ENCODE measurements around the gene OR8S1. TPM values are rescaled to one million over a fixed set of nuclear protein-coding genes. Genes with fewer than 3 reads are reported as not detected.
"Not testable (repeated sequence)": the region's sequence is repeated elsewhere in the genome, so short reads cannot be mapped to it uniquely, and the experiment has no call there.

OR8S1 gene
- total RNA-seq, 1 donor from 2014 or later, result not detected

DNA sequence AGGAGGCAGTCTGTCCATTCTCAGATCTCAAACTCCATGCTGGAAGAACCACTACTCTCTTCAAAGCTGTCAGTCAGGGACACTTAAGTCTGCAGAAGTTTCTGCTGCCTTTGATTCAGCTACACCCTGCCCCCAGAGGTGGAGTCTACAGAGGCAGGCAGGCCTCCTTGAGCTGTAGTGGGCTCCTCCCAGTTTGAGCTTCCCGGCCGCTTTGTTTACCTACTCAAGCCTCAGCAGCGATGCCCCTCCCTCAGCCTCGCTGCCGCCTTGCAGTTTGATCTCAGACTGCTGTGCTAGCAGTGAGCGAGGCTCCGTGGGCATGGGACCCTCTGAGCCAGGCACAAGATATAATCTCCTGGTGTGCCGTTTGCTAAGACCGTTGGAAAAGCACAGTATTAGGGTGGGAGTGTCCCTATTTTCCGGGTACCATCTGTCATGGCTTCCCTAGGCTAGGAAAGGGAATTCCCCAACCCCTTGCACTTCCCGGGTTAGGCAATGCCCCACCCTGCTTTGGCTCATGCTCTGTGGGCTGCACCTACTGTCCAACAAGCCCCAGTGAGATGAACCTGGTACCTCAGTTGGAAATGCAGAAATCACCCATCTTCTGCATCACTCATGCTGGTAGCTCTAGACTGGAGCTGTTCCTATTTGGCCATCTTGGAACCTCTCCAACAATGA lies 28.4 kb downstream of the OR8S1 start:
- DNase-seq (ENCODE audit: extremely low read depth, low read depth, low spot score), result not testable (repeated sequence)

DNA sequence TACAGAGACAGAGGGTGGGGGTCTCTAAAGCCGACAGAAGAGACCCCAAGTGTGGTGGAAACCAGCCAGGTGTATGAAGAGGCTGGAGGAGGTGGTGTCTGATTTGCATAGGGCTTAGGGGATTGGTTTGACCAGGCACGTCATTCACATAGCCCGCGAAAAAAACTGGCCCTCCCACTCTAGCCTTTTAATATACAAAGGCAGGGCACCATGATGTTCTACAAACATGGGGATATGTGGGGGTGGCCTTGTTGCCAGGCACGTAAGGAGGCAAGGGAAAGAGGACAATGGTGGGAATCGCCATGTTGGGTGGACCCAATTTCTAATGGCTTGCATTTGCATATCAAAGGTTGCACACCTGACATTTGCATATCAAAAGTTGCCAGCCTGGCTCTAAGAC lies 31.2 kb downstream of the OR8S1 start:
- no peak for DNase-seq (ENCODE audit: extremely low read depth, low read depth, low spot score)

DNA sequence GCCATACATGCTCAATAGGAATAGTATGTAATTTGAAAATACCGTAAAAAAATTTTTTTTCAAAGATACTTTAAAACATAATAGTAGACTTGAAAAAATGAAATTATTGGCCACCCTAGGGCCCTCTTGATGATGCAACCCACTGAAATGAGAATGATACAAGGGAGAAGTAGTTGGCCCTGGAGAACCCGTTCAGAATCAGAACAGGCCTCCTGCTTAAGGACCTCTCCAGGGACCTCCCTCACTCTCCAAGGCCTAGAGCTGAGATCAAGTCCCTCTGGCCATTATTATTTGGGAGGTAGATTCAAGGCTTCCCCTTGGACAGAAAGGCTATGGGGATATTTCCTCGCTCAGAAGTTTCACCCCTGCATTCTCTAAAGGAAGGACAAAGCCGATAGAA lies 32.5 kb downstream of the OR8S1 start:
- DNase-seq (ENCODE audit: extremely low read depth, low read depth, low spot score), result no peak

DNA sequence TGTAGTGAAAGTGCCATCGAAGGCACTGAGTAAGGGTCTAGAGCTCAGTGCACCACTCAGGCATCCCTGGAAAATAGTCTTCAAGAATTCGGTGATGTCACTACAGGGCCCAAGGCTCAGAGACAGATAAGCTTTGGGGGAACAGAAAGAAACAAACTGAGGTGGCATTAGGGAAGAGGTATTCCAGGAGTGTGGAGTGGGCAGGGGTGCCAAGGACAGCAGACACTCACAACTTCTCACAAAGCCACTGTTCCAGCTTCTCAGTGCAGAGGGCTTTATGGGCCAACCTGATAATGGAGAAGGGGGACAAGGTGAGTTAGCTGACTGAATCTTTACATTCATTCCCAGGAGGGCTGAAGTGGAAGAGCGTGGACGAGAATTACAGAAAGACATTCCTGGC lies 42.3 kb downstream of the OR8S1 start:
- no peak for DNase-seq (ENCODE audit: extremely low read depth, low read depth, low spot score)

DNA sequence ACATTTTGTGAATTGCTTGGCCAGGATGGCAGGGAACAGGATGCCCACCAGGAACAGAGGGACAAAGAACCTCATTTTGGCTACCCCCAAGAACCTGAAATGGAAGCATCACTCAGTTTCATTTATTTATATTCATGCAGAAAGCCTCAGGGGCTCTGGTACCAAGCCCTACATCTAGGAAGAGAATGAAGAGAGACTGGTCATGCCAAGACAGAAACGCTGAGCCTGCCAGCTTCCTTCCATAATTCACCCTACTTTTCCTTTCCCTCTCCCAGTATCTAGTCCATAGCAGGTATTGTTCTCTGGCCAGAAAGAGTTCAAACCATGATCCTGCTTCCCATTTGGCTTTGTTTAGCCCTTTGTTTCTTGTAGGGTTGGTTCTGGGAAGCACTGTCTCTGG lies 44.5 kb downstream of the OR8S1 start, which contains the start of gene LALBA:
Gene LALBA, minus strand, starts transcription at position 101 of the 400 bp plus-strand sequence. Its CDS starts 26 bp downstream, at position 75.
- no peak for DNase-seq (ENCODE audit: extremely low read depth, low read depth, low spot score)

DNA sequence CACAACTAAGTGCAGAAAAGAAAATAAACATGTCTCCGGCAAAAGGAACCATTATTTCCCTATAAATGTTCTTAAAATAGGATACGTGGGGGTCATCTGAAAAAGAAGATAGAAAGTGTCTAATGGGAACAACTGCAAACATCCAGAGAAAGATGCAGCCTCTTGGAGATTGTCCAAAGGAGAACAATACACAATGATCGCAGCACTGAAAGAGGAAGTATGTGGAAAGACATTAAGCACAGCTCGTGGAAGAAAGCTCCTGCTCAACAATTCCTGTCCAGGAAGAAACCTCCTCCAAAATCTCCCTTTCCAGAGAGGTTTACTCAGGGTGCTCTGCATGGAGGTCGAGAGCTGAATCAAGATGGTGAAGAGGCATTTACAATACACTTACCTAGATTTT lies 46.9 kb downstream of the OR8S1 start:
- DNase-seq (ENCODE audit: extremely low read depth, low read depth, low spot score), result peak; percentile 2

Other genes with a start within 250 kb of the OR8S1 start
- 1.3 and 1.9 TPM in 2 replicates for gene ZNF641, start 174.7 kb upstream of the OR8S1 start, total RNA-seq
- not detected in 2 replicates for gene ANP32D, start 53.1 kb upstream of the OR8S1 start, total RNA-seq
- gene C12orf54, start 43.1 kb upstream of the OR8S1 start, total RNA-seq, result not detected in 2 replicates
- gene LALBA, start 44.4 kb downstream of the OR8S1 start, total RNA-seq, result not detected in 2 replicates
- 32.3 and 49.3 TPM in 2 replicates for gene KANSL2, start 156.6 kb downstream of the OR8S1 start, total RNA-seq
- gene CCNT1, start 191.1 kb downstream of the OR8S1 start, total RNA-seq, result 16.9 and 17.1 TPM in 2 replicates

Measured in glomerular endothelial cell (primary cell).